IPS DF 4.7 (cell line): ENCODE results near the gene FRMD4A.

Source experiments
- DNase-seq: peaks from one replicate; pipeline ENCODE4 v3.0.0-alpha.2; 2013; ENCODE audit warnings: low spot score; ENCODE audit errors: extremely low read depth

Gene FRMD4A

GRCh38 chr10:14294347-14295059 lies 36.2 kb downstream of the FRMD4A start:
- DNase-seq, result no peak

DNA sequence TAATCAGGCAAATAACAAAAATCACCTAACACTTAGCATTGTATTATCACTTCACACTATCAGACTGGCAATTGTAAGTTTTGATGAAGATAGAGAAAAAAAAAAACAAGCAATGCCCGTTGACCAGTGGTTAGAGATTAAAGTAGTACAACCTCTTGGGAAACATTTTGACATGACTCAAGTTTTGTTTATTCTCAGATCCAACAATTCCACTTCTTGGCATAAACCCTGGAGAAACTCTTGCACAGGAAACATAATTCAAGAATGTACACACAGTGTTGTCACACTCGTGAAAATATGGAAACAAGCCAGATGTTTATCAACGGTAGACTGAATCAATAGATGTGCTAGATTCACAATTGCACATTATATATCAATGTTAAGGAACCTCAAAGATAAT lies 37.2 kb downstream of the FRMD4A start:
- DNase-seq, result no peak

- DNase-seq, result no peak
These were observed 39.4 kb downstream of the FRMD4A start for GRCh38 chr10:14291296-14291695.

- DNase-seq, result no peak
These were observed 44.7 kb downstream of the FRMD4A start for GRCh38 chr10:14285941-14286560.

DNA sequence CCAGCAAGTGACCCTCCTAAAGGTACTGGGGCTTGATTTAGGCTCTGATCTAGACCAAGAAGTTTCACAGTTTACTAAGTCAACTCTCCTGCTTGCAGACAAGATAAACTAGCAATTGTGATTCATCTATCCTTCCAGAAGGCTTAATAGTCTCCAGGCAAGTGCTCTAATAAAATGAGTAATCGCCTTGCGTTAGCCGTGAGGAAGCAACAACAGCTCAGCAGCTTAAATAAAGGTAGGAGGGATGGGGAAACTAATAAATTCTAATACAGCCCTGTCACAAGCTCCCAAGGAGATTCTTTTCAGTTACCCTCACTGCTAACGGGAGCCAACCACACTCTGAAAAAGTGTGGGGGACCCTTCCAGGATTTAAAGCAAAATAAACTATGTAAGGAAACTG lies 48.4 kb downstream of the FRMD4A start:
- DNase-seq, result no peak

DNA sequence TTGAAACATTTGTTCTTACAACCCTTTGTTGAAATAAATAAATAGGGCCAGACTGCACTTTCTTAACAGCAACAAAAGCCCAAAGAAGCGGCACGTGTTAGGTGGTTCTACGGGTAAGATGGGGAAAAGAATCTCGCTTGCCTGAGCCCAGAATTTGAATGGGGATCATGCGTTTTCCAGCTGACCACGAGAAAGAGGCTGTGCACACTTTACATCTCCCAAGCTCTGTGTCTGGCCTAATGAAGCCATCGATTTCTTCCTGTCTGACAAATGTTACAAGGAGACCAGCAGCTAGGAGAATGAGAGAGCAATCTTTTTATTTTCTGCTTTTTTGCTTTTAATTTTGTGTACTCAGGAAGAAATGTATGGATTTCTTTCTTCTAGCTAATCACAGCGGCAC lies 52.2 kb downstream of the FRMD4A start:
- no peak for DNase-seq

- DNase-seq, result no peak
These were observed 54.5 kb downstream of the FRMD4A start for GRCh38 chr10:14276210-14276609.

DNA sequence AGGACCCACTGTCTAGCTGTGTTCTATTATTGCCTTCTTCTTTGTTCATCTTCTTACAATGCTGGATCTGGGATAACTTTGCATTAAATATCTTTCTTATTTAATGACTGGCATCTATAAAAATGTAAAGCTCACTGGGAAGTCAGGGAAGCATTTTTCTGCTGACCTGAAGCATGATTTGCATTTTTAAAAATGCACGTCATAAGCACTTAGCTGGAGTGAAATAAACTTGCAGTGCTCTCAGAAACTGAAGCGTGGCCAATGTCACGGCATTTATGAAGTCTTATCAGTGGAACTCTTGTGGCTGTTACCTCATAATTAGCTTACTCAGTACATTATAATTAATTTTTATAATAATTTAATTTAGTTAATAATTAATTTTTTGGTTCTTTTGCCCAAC lies 59.1 kb downstream of the FRMD4A start:
- no peak for DNase-seq

- no peak for DNase-seq
These were observed 60.4 kb downstream of the FRMD4A start for GRCh38 chr10:14270370-14270769.

GRCh38 chr10:14265709-14266108 lies 65.0 kb downstream of the FRMD4A start:
- DNase-seq, result no peak

- no peak for DNase-seq
These were observed 67.8 kb downstream of the FRMD4A start for GRCh38 chr10:14262836-14263425.

GRCh38 chr10:14261336-14261735 lies 69.4 kb downstream of the FRMD4A start:
- no peak for DNase-seq

GRCh38 chr10:14259696-14260566 lies 70.8 kb downstream of the FRMD4A start:
- no peak for DNase-seq

DNA sequence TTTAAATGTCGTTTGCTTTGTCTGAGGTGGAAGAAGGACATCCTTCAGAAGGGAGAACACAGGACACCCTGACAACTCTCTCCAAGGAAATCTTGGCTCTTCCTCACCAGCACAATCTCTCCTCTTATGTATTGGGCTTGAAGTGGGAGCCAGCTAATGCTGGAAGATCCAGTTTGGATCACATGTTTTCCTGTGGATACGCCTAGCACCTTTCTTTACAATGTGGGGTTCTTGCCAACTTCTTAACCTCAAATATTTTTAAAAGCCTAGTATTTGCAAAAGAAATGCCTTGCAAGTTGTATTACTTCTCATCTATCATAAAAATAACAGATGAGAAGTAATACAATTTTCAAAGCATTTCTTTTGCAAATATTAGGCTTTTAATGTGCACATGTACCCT lies 76.4 kb downstream of the FRMD4A start:
- no peak for DNase-seq

- no peak for DNase-seq
These were observed 77.0 kb downstream of the FRMD4A start for GRCh38 chr10:14253711-14254110.

GRCh38 chr10:14253079-14253478 lies 77.6 kb downstream of the FRMD4A start:
- DNase-seq, result no peak

DNA sequence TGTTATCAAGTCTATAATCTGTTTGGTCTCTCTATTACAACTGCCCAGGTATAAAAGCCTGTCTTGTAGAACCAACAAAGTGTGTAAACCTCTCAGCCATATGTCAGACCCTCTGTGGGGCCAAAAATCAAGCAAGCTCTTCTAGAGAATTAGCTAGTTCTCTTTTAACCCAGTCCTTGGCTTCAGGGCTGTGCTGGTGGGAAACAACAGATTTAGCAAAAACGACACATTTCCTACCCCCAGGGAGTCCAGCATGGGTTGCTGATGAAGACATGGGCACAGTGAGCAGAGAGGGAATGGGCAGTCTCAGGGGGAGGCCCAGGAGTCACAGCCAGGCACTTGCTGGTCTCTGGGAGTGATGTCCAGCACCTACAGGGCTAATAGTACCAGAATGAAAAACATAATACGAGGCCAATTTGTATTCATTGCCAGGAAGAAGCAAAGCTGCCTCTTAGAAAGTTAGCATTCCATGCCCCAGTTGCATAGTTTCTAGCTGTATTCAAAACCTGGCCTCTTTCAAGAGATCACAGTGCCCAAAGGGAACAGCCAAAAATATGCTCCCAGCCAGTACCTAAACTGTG lies 80.1 kb downstream of the FRMD4A start:
- DNase-seq, result no peak

GRCh38 chr10:14247377-14248116 lies 83.2 kb downstream of the FRMD4A start:
- no peak for DNase-seq

- DNase-seq, result no peak
These were observed 85.9 kb downstream of the FRMD4A start for GRCh38 chr10:14244801-14245211.

- DNase-seq, result no peak
These were observed 86.6 kb downstream of the FRMD4A start for GRCh38 chr10:14244147-14244546.

DNA sequence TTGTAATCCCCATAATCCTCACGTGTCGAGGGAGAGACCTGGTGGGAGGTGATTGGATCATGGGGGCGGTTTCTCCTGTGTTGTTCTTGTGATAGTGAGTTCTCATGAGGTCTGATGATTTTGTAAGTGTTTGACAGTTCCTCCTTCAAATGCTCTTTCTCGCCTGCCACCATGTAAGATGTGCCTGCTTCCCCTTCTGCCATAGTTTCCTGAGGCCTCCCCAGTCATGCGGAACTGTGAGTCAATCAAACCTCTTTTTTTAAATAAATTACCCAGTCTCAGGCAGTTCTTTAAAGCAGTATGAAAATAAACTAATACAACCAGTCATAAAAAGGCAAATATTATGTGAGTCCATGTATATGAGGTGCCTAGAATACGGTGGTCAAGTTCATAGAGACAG lies 87.5 kb downstream of the FRMD4A start:
- no peak for DNase-seq
